BE2C (cell line): ENCODE data around the gene ADGRD1.

ENCODE experiments used
- DNase-seq: peaks from one replicate; pipeline ENCODE4 v3.0.0-alpha.2; 2020
- H3K27me3 ChIP-seq: fragments of 250-450 bp; sonication (Bioruptor Pico); 2 replicates; pipeline ENCODE4 v1.5.1; 2020; ENCODE audit warnings: mild to moderate bottlenecking
- H3K36me3 ChIP-seq: fragments of 250-450 bp; sonication (Bioruptor Pico); 2 replicates; pipeline ENCODE4 v1.5.1; 2020; ENCODE audit warnings: mild to moderate bottlenecking
- H3K4me1 ChIP-seq: fragments of 250-450 bp; sonication (Bioruptor Pico); 2 replicates; pipeline ENCODE4 v1.5.1; 2020
- H3K4me3 ChIP-seq: 2 replicates; pipeline ENCODE4 v1.5.1; 2011; ENCODE audit warnings: low read depth, low read length
- H3K9me3 ChIP-seq: fragments of 250-450 bp; sonication (Bioruptor Pico); 2 replicates; pipeline ENCODE4 v1.5.1; 2020
- TF ChIP-seq, protein P1 (sequence below): IDR thresholded peaks from 2 replicates; pipeline ENCODE4 v1.5.1; 2012; ENCODE audit warnings: mild to moderate bottlenecking, low read depth, low read length

The ADGRD1 gene

GRCh38 chr12:131108177-131108955 lies 154.7 kb downstream of the ADGRD1 start:
- Histone ChIP-seq H3K27me3 (no peaks in the 10 kb centered on the region), H3K4me1 (peaks cover 4% of the 10 kb centered on the region), H3K36me3 (no peaks in the 10 kb centered on the region), H3K9me3 (no peaks in the 10 kb centered on the region), H3K4me3 (no peak overlapping the region)
- TF ChIP-seq, protein P1, sequence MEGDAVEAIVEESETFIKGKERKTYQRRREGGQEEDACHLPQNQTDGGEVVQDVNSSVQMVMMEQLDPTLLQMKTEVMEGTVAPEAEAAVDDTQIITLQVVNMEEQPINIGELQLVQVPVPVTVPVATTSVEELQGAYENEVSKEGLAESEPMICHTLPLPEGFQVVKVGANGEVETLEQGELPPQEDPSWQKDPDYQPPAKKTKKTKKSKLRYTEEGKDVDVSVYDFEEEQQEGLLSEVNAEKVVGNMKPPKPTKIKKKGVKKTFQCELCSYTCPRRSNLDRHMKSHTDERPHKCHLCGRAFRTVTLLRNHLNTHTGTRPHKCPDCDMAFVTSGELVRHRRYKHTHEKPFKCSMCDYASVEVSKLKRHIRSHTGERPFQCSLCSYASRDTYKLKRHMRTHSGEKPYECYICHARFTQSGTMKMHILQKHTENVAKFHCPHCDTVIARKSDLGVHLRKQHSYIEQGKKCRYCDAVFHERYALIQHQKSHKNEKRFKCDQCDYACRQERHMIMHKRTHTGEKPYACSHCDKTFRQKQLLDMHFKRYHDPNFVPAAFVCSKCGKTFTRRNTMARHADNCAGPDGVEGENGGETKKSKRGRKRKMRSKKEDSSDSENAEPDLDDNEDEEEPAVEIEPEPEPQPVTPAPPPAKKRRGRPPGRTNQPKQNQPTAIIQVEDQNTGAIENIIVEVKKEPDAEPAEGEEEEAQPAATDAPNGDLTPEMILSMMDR = no peak
- peak; percentile 32 for DNase-seq

DNA sequence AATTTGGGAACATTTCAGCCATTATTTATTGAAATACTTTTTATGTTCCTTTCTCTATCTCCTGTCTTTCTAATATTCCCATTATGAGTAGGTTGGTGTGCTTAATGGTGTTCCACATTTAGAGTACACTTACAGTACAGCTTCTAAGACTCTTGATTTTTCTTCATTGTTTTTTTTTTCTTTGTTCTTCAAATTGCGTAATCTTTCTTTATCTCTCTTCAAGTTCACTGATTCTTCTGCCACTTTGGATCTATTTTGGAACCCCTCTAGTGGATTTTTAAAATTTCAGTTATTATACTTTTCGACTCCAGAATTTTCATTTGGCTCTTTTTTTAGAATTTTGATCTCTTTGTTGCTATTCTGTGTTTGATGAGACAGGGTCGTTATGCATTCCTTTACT lies 157.7 kb downstream of the ADGRD1 start:
- Histone ChIP-seq H3K9me3 (no peaks in the 10 kb centered on the region), H3K4me1 (no peaks in the 10 kb centered on the region; the same call in 1 of the 2 replicates), H3K36me3 (no peaks in the 10 kb centered on the region), H3K27me3 (no peaks in the 10 kb centered on the region), H3K4me3 (no peak overlapping the region)
- TF ChIP-seq, protein P1 = no peak
- DNase-seq = no peak

- no peaks in the 10 kb centered on the region; the same call in 1 of the 2 replicates for H3K4me1 ChIP-seq
Measured at GRCh38 chr12:131112021-131112420, 158.3 kb downstream of the ADGRD1 start.

DNA sequence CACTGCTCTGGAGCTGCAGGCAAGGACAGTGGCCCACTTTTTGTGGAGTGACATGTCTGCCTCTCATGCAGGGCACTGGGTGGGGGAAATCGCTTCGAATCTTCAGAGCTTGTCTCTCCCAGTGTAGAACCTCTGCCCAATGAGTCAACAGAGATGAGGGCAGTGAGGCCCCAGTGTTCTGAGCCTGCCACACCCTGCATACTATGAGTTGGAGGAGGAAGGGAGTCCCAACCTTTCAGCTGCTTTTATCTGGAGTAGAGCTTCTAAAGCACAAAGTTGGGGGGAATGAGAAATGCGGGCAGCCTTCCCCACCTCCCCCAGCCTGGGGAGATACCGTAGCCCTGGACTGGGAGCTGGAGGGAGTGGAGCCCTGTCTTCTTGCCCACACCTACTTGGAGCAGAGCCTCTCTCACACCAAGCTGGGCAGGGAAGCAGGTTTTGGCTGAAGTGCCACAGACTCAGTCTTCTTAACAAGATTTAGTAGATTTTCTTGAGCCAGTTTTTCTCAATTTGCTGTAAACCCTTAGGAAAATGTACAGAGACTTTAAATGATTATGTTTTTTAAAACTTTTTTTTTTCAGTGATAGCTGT lies 159.1 kb downstream of the ADGRD1 start:
- no peak for DNase-seq
- H3K4me3 ChIP-seq = no peak overlapping the region
- TF ChIP-seq, protein P1 = no peak
- no peaks in the 10 kb centered on the region for H3K9me3 ChIP-seq
- H3K36me3 ChIP-seq = no peaks in the 10 kb centered on the region
- no peaks in the 10 kb centered on the region for H3K27me3 ChIP-seq
- no peaks in the 10 kb centered on the region; the same call in 1 of the 2 replicates for H3K4me1 ChIP-seq

More at GRCh38 chr12:131112021-131112420, 158.3 kb downstream of the ADGRD1 start:
- DNase-seq = no peak
- Histone ChIP-seq H3K27me3 (no peaks in the 10 kb centered on the region), H3K36me3 (no peaks in the 10 kb centered on the region), H3K4me3 (no peak overlapping the region), H3K9me3 (no peaks in the 10 kb centered on the region)
- TF ChIP-seq, protein P1 = no peak

- Histone ChIP-seq H3K4me3 (no peak overlapping the region), H3K36me3 (no peaks in the 10 kb centered on the region), H3K4me1 (no peaks in the 10 kb centered on the region; the same call in 1 of the 2 replicates), H3K9me3 (no peaks in the 10 kb centered on the region), H3K27me3 (no peaks in the 10 kb centered on the region)
- DNase-seq = no peak
- TF ChIP-seq, protein P1 = no peak
Measured at GRCh38 chr12:131113568-131114270, 160.0 kb downstream of the ADGRD1 start.
